ENCODE data around the gene ADARB2.

Gene ADARB2

GRCh38 chr10:1495915-1496517 lies 241.3 kb downstream of the ADARB2 start:
- DNase-seq (ENCODE audit: low read depth), result no peak

GRCh38 chr10:1492641-1493040 lies 244.7 kb downstream of the ADARB2 start:
- no peak for DNase-seq (ENCODE audit: low read depth)

- no peak for DNase-seq (ENCODE audit: low read depth)
Observed at GRCh38 chr10:1491901-1492300, 245.4 kb downstream of the ADARB2 start.

GRCh38 chr10:1489801-1490200 lies 247.5 kb downstream of the ADARB2 start:
- DNase-seq (ENCODE audit: low read depth), result no peak

- no peak for DNase-seq (ENCODE audit: low read depth)
Observed at GRCh38 chr10:1488970-1489548, 248.3 kb downstream of the ADARB2 start.

- no peak for DNase-seq (ENCODE audit: low read depth)
Observed at GRCh38 chr10:1486841-1487687, 250.3 kb downstream of the ADARB2 start.

- DNase-seq (ENCODE audit: low read depth), result no peak
Observed at GRCh38 chr10:1485357-1485756, 252.0 kb downstream of the ADARB2 start.

- DNase-seq (ENCODE audit: low read depth), result no peak
Observed at GRCh38 chr10:1483826-1484225, 253.5 kb downstream of the ADARB2 start.

- no peak for DNase-seq (ENCODE audit: low read depth)
Observed at GRCh38 chr10:1483246-1483645, 254.1 kb downstream of the ADARB2 start.

GRCh38 chr10:1477578-1477977 lies 259.7 kb downstream of the ADARB2 start:
- DNase-seq (ENCODE audit: low read depth), result no peak

GRCh38 chr10:1476455-1476803 lies 260.9 kb downstream of the ADARB2 start:
- DNase-seq (ENCODE audit: low read depth), result no peak

GRCh38 chr10:1475771-1476454 lies 261.4 kb downstream of the ADARB2 start:
- DNase-seq (ENCODE audit: low read depth), result no peak

- DNase-seq (ENCODE audit: low read depth), result no peak
Observed at GRCh38 chr10:1475098-1475591, 262.2 kb downstream of the ADARB2 start.

GRCh38 chr10:1474376-1475097 lies 262.8 kb downstream of the ADARB2 start:
- DNase-seq (ENCODE audit: low read depth), result no peak

GRCh38 chr10:1473874-1474273 lies 263.5 kb downstream of the ADARB2 start:
- DNase-seq (ENCODE audit: low read depth), result no peak

- no peak for DNase-seq (ENCODE audit: low read depth)
Observed at GRCh38 chr10:1472178-1472958, 265.0 kb downstream of the ADARB2 start.

- DNase-seq (ENCODE audit: low read depth), result no peak
Observed at GRCh38 chr10:1468811-1469210, 268.5 kb downstream of the ADARB2 start.

- DNase-seq (ENCODE audit: low read depth), result no peak
Observed at GRCh38 chr10:1467334-1468076, 269.8 kb downstream of the ADARB2 start.

GRCh38 chr10:1465993-1466764 lies 271.1 kb downstream of the ADARB2 start:
- no peak for DNase-seq (ENCODE audit: low read depth)
